Adipocyte (in vitro differentiated cells): ENCODE data around the gene DOCK3.
"Not testable (repeated sequence)": the region's sequence is repeated elsewhere in the genome, so short reads cannot be mapped to it uniquely, and the experiment has no call there.

Source experiments
- DNase-seq: peaks from one replicate; pipeline ENCODE4 v3.0.0-alpha.2; 2015; ENCODE audit warnings: low read depth
- H3K27me3 ChIP-seq: replicated peaks from 2 replicates; pipeline ENCODE4 v1.7.0; 2013; ENCODE audit warnings: mild to moderate bottlenecking, low read length, moderate library complexity; ENCODE audit not compliant: control insufficient read depth, insufficient read depth
- H3K36me3 ChIP-seq: 2 replicates; pipeline ENCODE4 v1.7.0; 2013; ENCODE audit warnings: low read length, mild to moderate bottlenecking, moderate library complexity; ENCODE audit not compliant: control insufficient read depth, insufficient read depth, severe bottlenecking
- H3K4me1 ChIP-seq: 2 replicates; pipeline ENCODE4 v1.7.0; 2013; ENCODE audit warnings: mild to moderate bottlenecking, low read length, moderate library complexity; ENCODE audit not compliant: control insufficient read depth, insufficient read depth
- H3K4me3 ChIP-seq: 2 replicates; pipeline ENCODE4 v1.7.0; 2013; ENCODE audit warnings: mild to moderate bottlenecking, low read length, moderate library complexity
- H3K9ac ChIP-seq: 2 replicates; pipeline ENCODE4 v1.7.0; 2013; ENCODE audit warnings: mild to moderate bottlenecking, low read length, moderate library complexity
- H3K9me3 ChIP-seq: 2 replicates; pipeline ENCODE4 v1.7.0; 2013; ENCODE audit warnings: mild to moderate bottlenecking, low read length, moderate library complexity; ENCODE audit not compliant: control insufficient read depth

DOCK3 gene

GRCh38 chr3:51354731-51355615 is 680.2 kb downstream of the DOCK3 start:
- no peak overlapping the region for H3K9ac ChIP-seq
- H3K4me3 ChIP-seq: no peak overlapping the region
- no peak for DNase-seq

GRCh38 chr3:51355891-51356578 is 681.3 kb downstream of the DOCK3 start:
- H3K36me3 ChIP-seq: no peaks in the 10 kb centered on the region
- no peak overlapping the region for H3K9ac ChIP-seq
- H3K4me1 ChIP-seq: peaks cover 5% of the 10 kb centered on the region
- H3K9me3 ChIP-seq: no peaks in the 10 kb centered on the region
- no peak for DNase-seq
- H3K4me3 ChIP-seq: no peak overlapping the region
- H3K27me3 ChIP-seq: no peaks in the 10 kb centered on the region

More at GRCh38 chr3:51354731-51355615, 680.2 kb downstream of the DOCK3 start:
- H3K27me3 ChIP-seq: no peaks in the 10 kb centered on the region
- H3K9me3 ChIP-seq: no peaks in the 10 kb centered on the region
- H3K4me1 ChIP-seq: peaks cover 5% of the 10 kb centered on the region
- no peaks in the 10 kb centered on the region for H3K36me3 ChIP-seq

- DNase-seq: no peak
- Histone ChIP-seq H3K9me3 (no peaks in the 10 kb centered on the region), H3K27me3 (no peaks in the 10 kb centered on the region), H3K9ac (no peak overlapping the region), H3K4me3 (no peak overlapping the region), H3K4me1 (peaks cover 5% of the 10 kb centered on the region), H3K36me3 (no peaks in the 10 kb centered on the region)
These were observed 683.1 kb downstream of the DOCK3 start for GRCh38 chr3:51357856-51358255.

GRCh38 chr3:51358981-51359380 is 684.3 kb downstream of the DOCK3 start:
- Histone ChIP-seq H3K36me3 (no peaks in the 10 kb centered on the region), H3K9me3 (no peaks in the 10 kb centered on the region), H3K4me3 (no peak overlapping the region), H3K27me3 (no peaks in the 10 kb centered on the region), H3K4me1 (peaks cover 5% of the 10 kb centered on the region), H3K9ac (no peak overlapping the region)
- no peak for DNase-seq

GRCh38 chr3:51360806-51361205 is 686.1 kb downstream of the DOCK3 start:
- DNase-seq: no peak
- H3K4me1 ChIP-seq: no peaks in the 10 kb centered on the region
- no peaks in the 10 kb centered on the region for H3K36me3 ChIP-seq
- H3K27me3 ChIP-seq: no peaks in the 10 kb centered on the region
- no peak overlapping the region for H3K9ac ChIP-seq
- no peaks in the 10 kb centered on the region for H3K9me3 ChIP-seq
- H3K4me3 ChIP-seq: no peak overlapping the region

- H3K9me3 ChIP-seq: no peaks in the 10 kb centered on the region
- no peak overlapping the region for H3K4me3 ChIP-seq
- DNase-seq: no peak
- H3K27me3 ChIP-seq: no peaks in the 10 kb centered on the region
- H3K36me3 ChIP-seq: no peaks in the 10 kb centered on the region
- H3K4me1 ChIP-seq: no peaks in the 10 kb centered on the region
- H3K9ac ChIP-seq: no peak overlapping the region
These were observed 687.0 kb downstream of the DOCK3 start for GRCh38 chr3:51361746-51362145.

- Histone ChIP-seq H3K36me3 (no peaks in the 10 kb centered on the region), H3K27me3 (no peaks in the 10 kb centered on the region), H3K9me3 (no peaks in the 10 kb centered on the region), H3K9ac (no peak overlapping the region), H3K4me1 (no peaks in the 10 kb centered on the region), H3K4me3 (no peak overlapping the region)
- DNase-seq: no peak
These were observed 687.7 kb downstream of the DOCK3 start for GRCh38 chr3:51362476-51362875.

GRCh38 chr3:51368276-51368675 is 693.5 kb downstream of the DOCK3 start:
- not testable (repeated sequence) for DNase-seq, H3K4me1 ChIP-seq, H3K9ac ChIP-seq, H3K4me3 ChIP-seq, H3K9me3 ChIP-seq, H3K27me3 ChIP-seq, H3K36me3 ChIP-seq

GRCh38 chr3:51371943-51372557 is 697.3 kb downstream of the DOCK3 start:
- Histone ChIP-seq H3K36me3 (no peaks in the 10 kb centered on the region), H3K27me3 (no peaks in the 10 kb centered on the region), H3K9ac (no peak overlapping the region), H3K4me1 (peaks cover 10% of the 10 kb centered on the region), H3K4me3 (no peak overlapping the region), H3K9me3 (no peaks in the 10 kb centered on the region)
- DNase-seq: peak; percentile 92

- no peak for DNase-seq
- Histone ChIP-seq H3K9me3 (no peaks in the 10 kb centered on the region), H3K36me3 (no peaks in the 10 kb centered on the region), H3K9ac (no peak overlapping the region), H3K4me1 (peaks cover 10% of the 10 kb centered on the region), H3K27me3 (no peaks in the 10 kb centered on the region), H3K4me3 (no peak overlapping the region)
These were observed 699.1 kb downstream of the DOCK3 start for GRCh38 chr3:51373658-51374421.

- Histone ChIP-seq H3K9me3 (no peaks in the 10 kb centered on the region), H3K9ac (no peak overlapping the region), H3K4me1 (peaks cover 10% of the 10 kb centered on the region), H3K4me3 (no peak overlapping the region), H3K27me3 (no peaks in the 10 kb centered on the region), H3K36me3 (no peaks in the 10 kb centered on the region)
- DNase-seq: no peak
These were observed 699.7 kb downstream of the DOCK3 start for GRCh38 chr3:51374456-51374855.
